ENCODE data around the gene SENP8. TPM values are rescaled to one million over a fixed set of nuclear protein-coding genes. Genes with fewer than 3 reads are reported as not detected.

SENP8 gene
- total and polyA plus RNA-seq, 3 donors from 2014 or later, result 8.1 to 22.7 (median 17.6) TPM

DNA sequence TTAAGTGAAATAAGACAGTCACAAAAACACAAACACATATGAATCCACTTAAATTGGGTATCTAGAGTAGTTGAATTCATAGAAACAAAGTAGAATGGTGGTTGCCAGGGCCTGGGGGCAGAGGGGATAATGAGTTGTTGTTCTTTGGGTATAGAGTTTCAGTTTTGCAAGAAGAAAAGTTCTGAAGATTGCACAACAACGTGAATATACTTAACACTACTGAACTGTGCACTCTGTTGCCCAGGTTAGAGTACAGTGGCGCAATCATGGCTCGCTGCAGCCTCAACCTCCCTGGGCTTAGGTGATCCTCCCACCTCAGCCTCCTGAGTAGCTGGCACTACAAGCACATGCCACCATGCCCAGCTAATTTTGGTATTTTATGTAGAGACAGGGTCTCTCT is 64.5 kb downstream of the SENP8 start:
- no peaks in the 10 kb centered on the region for H3K27me3 ChIP-seq
- intact Hi-C loops (cut with DNase I; ENCODE audit: low total_unique reads), result no loop called here
- H3K36me3 ChIP-seq (ENCODE audit: low read depth, missing control alignments), result no peaks in the 10 kb centered on the region
- peaks cover 3% of the 10 kb centered on the region for H3K4me1 ChIP-seq
- H3K4me3 ChIP-seq, result no peak overlapping the region
- no peak for DNase-seq
- 89 to 95% methylated on average over 3 of the region's 3 CpGs for WGBS, 2 donors
- no peak overlapping the region for H3K27ac ChIP-seq
- TF ChIP-seq POLR2A (IDR thresholded peaks at IDR 0.05), result no peak
- H3K9me3 ChIP-seq, result no peaks in the 10 kb centered on the region

DNA sequence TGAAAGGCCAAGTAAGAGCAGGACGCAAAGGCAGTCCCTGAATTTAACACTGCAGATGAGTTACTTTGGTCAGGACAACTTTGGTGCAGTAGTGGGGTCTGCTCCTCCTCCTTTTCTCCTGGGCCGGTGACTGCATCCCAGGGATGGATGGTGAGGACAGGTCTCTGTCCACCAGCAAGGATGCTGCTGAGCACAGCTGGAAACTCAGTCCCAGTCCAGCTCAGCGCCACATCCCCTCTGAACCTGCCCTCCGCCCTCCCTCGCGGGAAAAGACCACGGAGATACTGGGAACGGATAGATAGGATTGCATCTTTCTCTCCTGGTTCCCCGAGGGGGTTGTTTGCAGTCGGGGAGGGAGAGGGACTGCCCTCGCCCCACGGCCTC is 65.6 kb downstream of the SENP8 start:
- no peaks in the 10 kb centered on the region for H3K27me3 ChIP-seq
- TF ChIP-seq, protein P1, sequence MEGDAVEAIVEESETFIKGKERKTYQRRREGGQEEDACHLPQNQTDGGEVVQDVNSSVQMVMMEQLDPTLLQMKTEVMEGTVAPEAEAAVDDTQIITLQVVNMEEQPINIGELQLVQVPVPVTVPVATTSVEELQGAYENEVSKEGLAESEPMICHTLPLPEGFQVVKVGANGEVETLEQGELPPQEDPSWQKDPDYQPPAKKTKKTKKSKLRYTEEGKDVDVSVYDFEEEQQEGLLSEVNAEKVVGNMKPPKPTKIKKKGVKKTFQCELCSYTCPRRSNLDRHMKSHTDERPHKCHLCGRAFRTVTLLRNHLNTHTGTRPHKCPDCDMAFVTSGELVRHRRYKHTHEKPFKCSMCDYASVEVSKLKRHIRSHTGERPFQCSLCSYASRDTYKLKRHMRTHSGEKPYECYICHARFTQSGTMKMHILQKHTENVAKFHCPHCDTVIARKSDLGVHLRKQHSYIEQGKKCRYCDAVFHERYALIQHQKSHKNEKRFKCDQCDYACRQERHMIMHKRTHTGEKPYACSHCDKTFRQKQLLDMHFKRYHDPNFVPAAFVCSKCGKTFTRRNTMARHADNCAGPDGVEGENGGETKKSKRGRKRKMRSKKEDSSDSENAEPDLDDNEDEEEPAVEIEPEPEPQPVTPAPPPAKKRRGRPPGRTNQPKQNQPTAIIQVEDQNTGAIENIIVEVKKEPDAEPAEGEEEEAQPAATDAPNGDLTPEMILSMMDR (IDR thresholded peaks at IDR 0.05), result no peak
- no peak for TF ChIP-seq POLR2A (IDR thresholded peaks at IDR 0.05)
- 31 to 32% methylated on average over 4 to 12 of the region's 12 CpGs for WGBS, 2 donors
- no peak overlapping the region for H3K27ac ChIP-seq
- DNase-seq, result no peak
- peak overlapping the region; percentile 12 to 32 for H3K4me3 ChIP-seq
- H3K4me1 ChIP-seq, result peaks cover 3% of the 10 kb centered on the region
- intact Hi-C loops (cut with DNase I; ENCODE audit: low total_unique reads), result no loop called here
- no peaks in the 10 kb centered on the region for H3K9me3 ChIP-seq
- H3K36me3 ChIP-seq (ENCODE audit: low read depth, missing control alignments), result no peaks in the 10 kb centered on the region

DNA sequence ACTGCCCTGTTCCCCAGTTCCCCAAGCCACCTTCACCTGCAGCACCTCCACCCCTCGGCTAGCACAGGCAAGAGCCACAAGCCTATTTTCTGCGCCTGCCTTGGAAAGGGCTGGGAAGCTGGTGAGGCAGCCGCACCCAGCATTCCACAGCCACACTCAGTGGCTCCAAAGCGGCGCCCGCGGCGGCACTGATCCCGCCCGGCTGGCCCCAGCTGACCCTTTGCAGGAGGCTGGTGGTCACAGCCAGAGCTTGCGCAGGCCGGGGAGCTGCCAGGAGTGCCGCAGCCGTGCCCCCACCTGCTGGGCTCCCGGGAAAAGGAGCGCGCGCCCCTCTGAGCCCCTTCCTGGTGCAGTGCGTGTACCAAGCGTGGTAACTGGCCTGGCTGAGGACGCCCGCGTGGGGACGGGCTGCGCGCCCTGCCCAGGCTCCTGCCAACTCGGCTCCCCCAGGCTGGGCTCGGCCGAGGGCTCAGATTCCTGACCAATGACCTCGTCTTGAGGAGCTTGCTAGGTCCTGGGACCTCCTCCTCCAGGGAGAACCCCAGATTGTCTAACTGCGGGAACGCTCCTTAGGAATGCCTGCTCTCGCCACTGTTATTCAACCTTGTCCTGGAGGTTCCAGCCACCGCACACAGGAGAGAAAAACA is 66.1 kb downstream of the SENP8 start:
- H3K9me3 ChIP-seq, result no peaks in the 10 kb centered on the region
- H3K27ac ChIP-seq, result no peak overlapping the region
- H3K4me1 ChIP-seq, result peaks cover 3% of the 10 kb centered on the region
- no peaks in the 10 kb centered on the region for H3K27me3 ChIP-seq
- WGBS, 2 donors, result 17 to 30% methylated on average over 8 to 17 of the region's 34 CpGs
- no peak for DNase-seq
- no peak for TF ChIP-seq POLR2A (IDR thresholded peaks at IDR 0.05)
- TF ChIP-seq, protein P1 (IDR thresholded peaks at IDR 0.05), result no peak
- H3K36me3 ChIP-seq (ENCODE audit: low read depth, missing control alignments), result no peaks in the 10 kb centered on the region
- intact Hi-C loops (cut with DNase I; ENCODE audit: low total_unique reads), result no loop called here
- peak overlapping the region; percentile 12 to 32 for H3K4me3 ChIP-seq

DNA sequence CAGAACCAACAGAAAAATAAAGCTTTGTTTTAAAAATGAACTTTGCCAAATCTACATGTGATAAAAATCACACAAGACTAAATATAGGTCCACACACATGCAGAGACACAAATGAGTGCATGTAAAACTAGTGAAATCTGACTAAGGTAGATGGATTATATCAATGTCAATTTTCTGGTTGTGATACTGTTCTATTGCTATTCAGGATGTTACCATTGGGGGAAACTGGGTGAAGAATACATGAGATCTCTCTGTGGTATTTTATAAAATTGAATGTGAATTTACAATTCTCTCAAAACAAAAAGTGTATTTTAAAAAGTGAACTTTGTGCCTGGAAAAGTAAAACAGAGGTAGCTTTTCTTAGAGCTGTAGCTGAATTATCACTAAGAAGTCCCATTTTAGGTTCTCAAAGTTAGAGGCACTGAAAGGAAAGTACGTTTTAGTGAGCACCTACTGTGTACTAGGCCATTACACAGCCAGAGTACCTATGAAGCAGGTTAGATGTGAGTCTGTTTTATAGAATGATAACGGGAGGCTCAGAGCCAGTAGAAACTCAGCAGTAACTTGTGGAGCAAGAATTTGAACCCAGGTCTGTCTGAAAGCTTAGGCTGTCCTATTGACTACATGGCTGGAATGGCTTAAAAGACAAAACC is 71.2 kb downstream of the SENP8 start:
- DNase-seq, result no peak
- TF ChIP-seq, protein P1 (IDR thresholded peaks at IDR 0.05), result no peak
- TF ChIP-seq POLR2A (IDR thresholded peaks at IDR 0.05), result no peak
- no peaks in the 10 kb centered on the region for H3K9me3 ChIP-seq
- H3K4me3 ChIP-seq, result no peak overlapping the region
- intact Hi-C loops (cut with DNase I; ENCODE audit: low total_unique reads), result no loop called here
- no peaks in the 10 kb centered on the region for H3K4me1 ChIP-seq
- no peaks in the 10 kb centered on the region for H3K27me3 ChIP-seq
- H3K36me3 ChIP-seq (ENCODE audit: low read depth, missing control alignments), result no peaks in the 10 kb centered on the region
- 87 to 93% methylated on average over 2 of the region's 2 CpGs for WGBS, 2 donors
- no peak overlapping the region for H3K27ac ChIP-seq

DNA sequence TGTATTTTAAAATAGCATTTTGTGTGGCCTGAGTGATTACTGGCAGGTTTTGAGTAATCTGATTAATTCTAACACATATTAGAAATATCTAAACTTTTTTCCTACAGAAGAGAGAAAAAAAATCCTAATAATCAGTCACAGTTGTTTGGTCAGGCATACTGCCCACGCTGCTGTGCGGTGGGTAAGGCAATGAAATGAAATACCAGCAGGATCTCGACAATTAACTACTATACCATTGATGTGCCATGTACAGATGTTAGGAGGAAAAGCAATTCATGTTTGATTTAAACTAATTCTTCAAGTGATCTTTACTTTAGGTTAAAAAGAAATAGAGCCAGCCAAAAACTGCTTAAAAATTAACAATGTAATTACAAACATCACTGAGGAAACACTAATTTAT is 74.2 kb downstream of the SENP8 start:
- intact Hi-C loops (cut with DNase I; ENCODE audit: low total_unique reads), result no loop called here
- H3K4me1 ChIP-seq, result no peaks in the 10 kb centered on the region

More for the DNA sequence above, 74.2 kb downstream of the SENP8 start:
- Histone ChIP-seq H3K4me3 (no peak overlapping the region), H3K27me3 (no peaks in the 10 kb centered on the region), H3K36me3 (ENCODE audit: low read depth, missing control alignments) (no peaks in the 10 kb centered on the region), H3K9me3 (no peaks in the 10 kb centered on the region), H3K27ac (no peak overlapping the region)
- 91 to 94% methylated on average over 3 of the region's 3 CpGs for WGBS, 2 donors
- no peak for DNase-seq
- no peak for TF ChIP-seq POLR2A (IDR thresholded peaks at IDR 0.05)
- TF ChIP-seq, protein P1 (IDR thresholded peaks at IDR 0.05), result no peak

Other genes with a start within 250 kb of the SENP8 start
- gene MYO9A, start 253 bp upstream of the SENP8 start, total RNA-seq, result 100 to 1,000 TPM; 103 to 126 TPM
- gene MYO9A, start 253 bp upstream of the SENP8 start, polyA plus RNA-seq (ENCODE audit: insufficient read depth, low read depth, low replicate concordance), result 68.9 TPM
- 1 to 10 TPM in 1 of 2 donors, under 1 TPM in 1; 0.31 to 1.4 TPM for gene GRAMD2A, start 79.4 kb downstream of the SENP8 start, total RNA-seq
- gene GRAMD2A, start 79.4 kb downstream of the SENP8 start, polyA plus RNA-seq (ENCODE audit: insufficient read depth, low read depth, low replicate concordance), result 3.1 TPM
- gene PKM, start 112.8 kb downstream of the SENP8 start, total RNA-seq, result 100 to 1,000 TPM; 521 to 530 TPM
- 602 TPM for gene PKM, start 112.8 kb downstream of the SENP8 start, polyA plus RNA-seq (ENCODE audit: insufficient read depth, low read depth, low replicate concordance)
- 100 to 1,000 TPM; 114 to 182 TPM for gene PARP6, start 154.2 kb downstream of the SENP8 start, total RNA-seq
- 190 TPM for gene PARP6, start 154.2 kb downstream of the SENP8 start, polyA plus RNA-seq (ENCODE audit: insufficient read depth, low read depth, low replicate concordance)
- gene CELF6, start 201.8 kb downstream of the SENP8 start, total RNA-seq, result 10 to 100 TPM; 19.2 to 22.0 TPM
- gene CELF6, start 201.8 kb downstream of the SENP8 start, polyA plus RNA-seq (ENCODE audit: insufficient read depth, low read depth, low replicate concordance), result 10.1 TPM

Data from testis (tissue), 3 donors.